A673 (cell line): Measurements from ENCODE around the gene COLGALT1. TPM values are rescaled to one million over a fixed set of nuclear protein-coding genes. Genes with fewer than 3 reads are reported as not detected.

Source experiments
- BruUV-seq: library from RNA; stranded (reverse); fragments of 400-500 nt; replicated peaks from 2 replicates; lab custom pipeline; 2021; lab: Mats Ljungman, UMichigan
- CTCF ChIA-PET: fragments of 300-600 bp; sonication (Branson Sonifier 250); formaldehyde crosslinking; loops from one replicate; lab custom pipeline; 2022; ENCODE audit warnings: antibody characterized with exemption; lab: Charles Lee
- POLR2A ChIA-PET: fragments of 300-600 bp; sonication (Branson Sonifier 250); formaldehyde crosslinking; loops from one replicate; lab custom pipeline; 2022; ENCODE audit warnings: antibody characterized with exemption; ENCODE audit not compliant: low non-redundant PET; lab: Charles Lee
- DNase-seq: peaks from one replicate; pipeline ENCODE4 v3.0.0-alpha.2; 2015; ENCODE audit warnings: low spot score
- H3K27ac ChIP-seq: fragments of 200-600 bp; sonication (generic); 2 replicates; pipeline ENCODE4 v1.5.1; 2016; ENCODE audit warnings: mixed run types, low read depth, mild to moderate bottlenecking, mixed read lengths, antibody characterized with exemption, low read length; ENCODE audit not compliant: poor library complexity, severe bottlenecking
- H3K27me3 ChIP-seq: fragments of 200-600 bp; sonication (generic); replicated peaks from 2 replicates; pipeline ENCODE4 v1.6.1; 2017; ENCODE audit warnings: mixed run types, low read depth, mild to moderate bottlenecking, mixed read lengths, antibody characterized with exemption, low read length; ENCODE audit not compliant: insufficient read depth, poor library complexity
- H3K36me3 ChIP-seq: fragments of 200-600 bp; sonication (generic); 2 replicates; pipeline ENCODE4 v1.6.1; 2016; ENCODE audit warnings: mixed run types, mild to moderate bottlenecking, mixed read lengths, antibody characterized with exemption, low read length; ENCODE audit not compliant: insufficient read depth, poor library complexity, severe bottlenecking
- H3K4me1 ChIP-seq: fragments of 200-600 bp; sonication (generic); 2 replicates; pipeline ENCODE4 v1.6.1; 2017; ENCODE audit warnings: mixed run types, mild to moderate bottlenecking, mixed read lengths, antibody characterized with exemption, low read length; ENCODE audit not compliant: insufficient read depth, poor library complexity, severe bottlenecking
- H3K4me3 ChIP-seq: fragments of 200-600 bp; sonication (generic); 2 replicates; pipeline ENCODE4 v1.5.1; 2016; ENCODE audit warnings: low read depth, mixed run types, mild to moderate bottlenecking, mixed read lengths, low read length; ENCODE audit not compliant: poor library complexity, severe bottlenecking
- H3K9me3 ChIP-seq: fragments of 200-600 bp; sonication (generic); 2 replicates; pipeline ENCODE4 v1.6.1; 2016; ENCODE audit warnings: mixed run types, low read depth, mild to moderate bottlenecking, mixed read lengths, antibody characterized with exemption, low read length; ENCODE audit not compliant: poor library complexity, severe bottlenecking
- EZH2 ChIP-seq: fragments of 200-600 bp; sonication (generic); IDR thresholded peaks from 2 replicates; pipeline ENCODE4 v1.6.1; 2017; ENCODE audit warnings: borderline replicate concordance, low read depth, mild to moderate bottlenecking, mixed read lengths, antibody characterized with exemption, low read length; ENCODE audit not compliant: poor library complexity, severe bottlenecking
- intact Hi-C: fragments of 100-400 bp; cut with micrococcal nuclease; formaldehyde crosslinking; loops from one replicate; pipeline ENCODE4 v1.10.0; 2022; ENCODE audit not compliant: unreplicated experiment
- total RNA-seq: library from RNA; stranded (reverse); gene quantifications from 2 replicates; pipeline ENCODE4 v1.2.3, GENCODE V29; 2021
- TF ChIP-seq, protein P1 (sequence below): fragments of 300-800, 200-600 bp; sonication (generic); conservative IDR thresholded peaks from 2 replicates; pipeline ENCODE4 v1.5.1; 2017; ENCODE audit warnings: low read depth, mild to moderate bottlenecking, antibody characterized with exemption, low read length, moderate library complexity, mixed read lengths

The COLGALT1 gene
- total RNA-seq, 1 experiment from 2014 or later = 91.3 TPM

DNA sequence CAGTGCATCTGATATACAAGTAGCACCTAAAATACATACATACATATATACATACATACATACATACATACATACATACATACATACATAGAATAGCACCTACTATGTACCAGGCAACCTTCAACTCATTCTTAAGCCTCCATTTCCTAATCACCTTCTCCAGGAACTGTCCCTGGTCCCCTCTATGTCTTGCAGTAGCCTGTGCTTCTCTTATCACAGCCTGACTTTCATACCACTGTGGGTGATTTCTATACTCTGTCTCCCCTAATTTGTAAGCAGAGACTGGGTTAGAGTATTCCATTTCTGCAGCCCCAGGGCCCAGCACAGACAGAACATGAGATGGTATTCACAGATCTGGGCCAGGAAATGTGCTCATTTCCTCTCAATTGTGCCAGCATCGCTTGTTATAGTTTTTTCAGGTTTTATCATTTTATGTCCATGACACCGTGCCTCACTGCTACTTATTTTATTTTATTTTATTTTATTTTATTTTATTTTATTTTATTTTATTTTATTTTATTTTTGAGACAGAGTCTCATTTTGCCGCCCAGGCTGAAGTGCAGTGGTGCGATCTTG, 14.2 kb upstream of the COLGALT1 start:
- no TSS peak for BruUV-seq

DNA sequence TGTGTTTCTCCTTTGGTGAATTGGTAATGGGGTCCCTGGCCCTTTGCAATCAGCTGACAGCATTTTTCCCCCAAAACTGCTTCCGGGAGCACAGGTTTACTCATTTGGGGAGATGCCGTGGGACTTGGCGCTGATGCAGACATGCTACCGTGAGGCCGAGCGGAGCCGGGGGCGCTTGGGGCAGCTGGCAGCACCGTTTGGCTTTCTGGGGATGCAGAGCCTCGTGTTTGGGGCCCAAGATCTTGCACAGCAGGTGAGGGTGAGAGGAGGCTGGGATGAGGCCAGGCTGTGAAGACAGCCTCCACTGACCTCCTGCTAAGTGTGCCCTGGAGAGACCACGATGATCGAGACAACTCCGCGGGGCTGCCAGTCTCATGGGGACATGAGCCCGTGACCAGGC, 13.4 kb upstream of the COLGALT1 start:
- no peak overlapping the region for H3K27ac ChIP-seq
- no peaks in the 10 kb centered on the region for H3K27me3 ChIP-seq
- CTCF ChIA-PET = no interaction called here
- no TSS peak for BruUV-seq
- no peak overlapping the region for H3K4me3 ChIP-seq
- intact Hi-C loops = no loop called here
- no peaks in the 10 kb centered on the region for H3K9me3 ChIP-seq
- TF ChIP-seq, protein P1, sequence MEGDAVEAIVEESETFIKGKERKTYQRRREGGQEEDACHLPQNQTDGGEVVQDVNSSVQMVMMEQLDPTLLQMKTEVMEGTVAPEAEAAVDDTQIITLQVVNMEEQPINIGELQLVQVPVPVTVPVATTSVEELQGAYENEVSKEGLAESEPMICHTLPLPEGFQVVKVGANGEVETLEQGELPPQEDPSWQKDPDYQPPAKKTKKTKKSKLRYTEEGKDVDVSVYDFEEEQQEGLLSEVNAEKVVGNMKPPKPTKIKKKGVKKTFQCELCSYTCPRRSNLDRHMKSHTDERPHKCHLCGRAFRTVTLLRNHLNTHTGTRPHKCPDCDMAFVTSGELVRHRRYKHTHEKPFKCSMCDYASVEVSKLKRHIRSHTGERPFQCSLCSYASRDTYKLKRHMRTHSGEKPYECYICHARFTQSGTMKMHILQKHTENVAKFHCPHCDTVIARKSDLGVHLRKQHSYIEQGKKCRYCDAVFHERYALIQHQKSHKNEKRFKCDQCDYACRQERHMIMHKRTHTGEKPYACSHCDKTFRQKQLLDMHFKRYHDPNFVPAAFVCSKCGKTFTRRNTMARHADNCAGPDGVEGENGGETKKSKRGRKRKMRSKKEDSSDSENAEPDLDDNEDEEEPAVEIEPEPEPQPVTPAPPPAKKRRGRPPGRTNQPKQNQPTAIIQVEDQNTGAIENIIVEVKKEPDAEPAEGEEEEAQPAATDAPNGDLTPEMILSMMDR = no peak
- no peak for TF ChIP-seq EZH2
- DNase-seq = no peak
- H3K4me1 ChIP-seq = no peaks in the 10 kb centered on the region
- no peaks in the 10 kb centered on the region for H3K36me3 ChIP-seq
- POLR2A ChIA-PET = no interaction called here

More for the DNA sequence above, 14.2 kb upstream of the COLGALT1 start:
- intact Hi-C loops = no loop called here
- TF ChIP-seq EZH2 = no peak
- TF ChIP-seq, protein P1 = no peak
- H3K9me3 ChIP-seq = no peaks in the 10 kb centered on the region
- H3K27ac ChIP-seq = no peak overlapping the region
- ChIA-PET CTCF (no interaction called here), POLR2A (no interaction called here)
- DNase-seq = no peak
- no peaks in the 10 kb centered on the region for H3K27me3 ChIP-seq
- no peak overlapping the region for H3K4me3 ChIP-seq
- H3K36me3 ChIP-seq = no peaks in the 10 kb centered on the region
- H3K4me1 ChIP-seq = no peaks in the 10 kb centered on the region

DNA sequence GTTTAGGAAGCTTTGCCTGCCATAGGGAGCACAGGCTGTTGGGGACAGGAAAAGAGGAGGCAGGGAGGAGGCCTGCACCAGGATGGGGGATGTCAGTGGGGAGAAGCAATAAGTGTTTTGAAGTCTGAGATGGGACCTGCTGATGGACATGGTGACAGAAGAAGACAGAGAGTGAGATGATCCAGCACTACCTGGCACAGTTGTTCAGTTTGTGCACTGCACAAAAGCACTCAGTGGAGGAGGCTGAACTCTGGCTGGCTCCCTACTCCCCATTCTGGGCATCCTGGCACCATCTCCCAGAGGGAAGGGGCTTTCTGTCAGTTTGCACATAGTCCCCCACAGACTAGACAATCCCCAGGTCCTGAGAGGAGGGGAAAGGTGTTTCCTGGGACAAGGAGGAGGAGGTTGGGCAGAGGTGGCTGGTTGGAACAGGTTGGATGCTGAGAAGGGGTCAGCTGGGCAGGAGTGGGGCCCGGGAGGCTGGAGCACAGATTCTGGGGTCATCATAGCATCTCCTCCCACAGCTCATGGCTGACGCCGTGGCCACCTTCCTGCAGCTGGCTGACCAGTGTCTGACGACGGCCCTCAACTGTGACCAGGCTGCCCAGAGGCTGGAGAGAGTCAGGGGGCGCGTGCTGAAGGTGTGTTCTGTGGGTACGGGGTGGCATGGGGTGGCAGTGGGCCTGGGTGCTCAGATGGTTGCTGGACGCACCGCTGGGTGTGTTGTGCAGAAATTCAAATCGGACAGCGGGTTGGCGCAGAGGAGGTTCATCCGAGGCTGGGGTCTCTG, 12.5 kb upstream of the COLGALT1 start:
- BruUV-seq = no TSS peak
- Histone ChIP-seq H3K4me3 (no peak overlapping the region), H3K27ac (no peak overlapping the region), H3K4me1 (no peaks in the 10 kb centered on the region), H3K27me3 (no peaks in the 10 kb centered on the region), H3K36me3 (no peaks in the 10 kb centered on the region), H3K9me3 (no peaks in the 10 kb centered on the region)
- ChIA-PET POLR2A (no interaction called here), CTCF (no interaction called here)
- no peak for DNase-seq
- intact Hi-C loops = no loop called here
- TF ChIP-seq, protein P1 = no peak
- TF ChIP-seq EZH2 = no peak
